Sigmoid colon (tissue), 7 donors: ENCODE measurements around the gene BACH1. TPM values are rescaled to one million over a fixed set of nuclear protein-coding genes. Genes with fewer than 3 reads are reported as not detected.

ENCODE experiments used
- DNase-seq: peaks from one replicate; pipeline ENCODE4 v3.0.0-alpha.2; 2019
- H3K27ac ChIP-seq, 4 donors: fragments of 200-600 bp; sonication (generic); one replicate each; pipeline ENCODE4 v1.5.1; 2016 to 2019; ENCODE audit warnings: mild to moderate bottlenecking in 1 of 4
- H3K27me3 ChIP-seq, 3 donors: fragments of 200-600 bp; sonication (generic); one replicate each; pipeline ENCODE4 v1.5.1; 2019; ENCODE audit warnings: mild to moderate bottlenecking in 1 of 3
- H3K36me3 ChIP-seq, 4 donors: fragments of 200-600 bp; sonication (generic); one replicate each; pipeline ENCODE4 v1.5.1; 2016 to 2019
- H3K4me1 ChIP-seq, 4 donors: fragments of 200-600 bp; sonication (generic); one replicate each; pipeline ENCODE4 v1.5.1; 2017 to 2019
- H3K4me3 ChIP-seq, 4 donors: fragments of 200-600 bp; sonication (generic); one replicate each; pipeline ENCODE4 v1.5.1; 2017 to 2019; ENCODE audit warnings: mild to moderate bottlenecking in 2 of 4, moderate library complexity in 1 of 4
- H3K9me3 ChIP-seq, 4 donors: fragments of 200-600 bp in 3 of 4; sonication (generic) in 3 of 4; one replicate each; pipeline versions ENCODE4 v1.5.1 to v1.6.1; 2013 to 2019
- CTCF ChIP-seq, 4 experiments: fragments of 450-650 bp in 3 of 4; fragments of 200-600 bp in 1 of 4; IDR thresholded peaks; one replicate each; pipeline ENCODE4 v1.5.1; 2016 to 2019; ENCODE audit warnings: antibody characterized with exemption in 4 of 4, mild to moderate bottlenecking in 3 of 4, moderate library complexity in 2 of 4
- EP300 ChIP-seq, 4 donors: sonication (generic); formaldehyde crosslinking; IDR thresholded peaks; one replicate each; pipeline ENCODE4 v1.6.1; 2017; ENCODE audit warnings: antibody characterized with exemption in 4 of 4
- POLR2A ChIP-seq, 2 donors: fragments of 450-650 bp; IDR thresholded peaks; one replicate each; pipeline ENCODE4 v1.6.1; 2016; ENCODE audit warnings: antibody characterized with exemption in 2 of 2, mild to moderate bottlenecking in 2 of 2, moderate library complexity in 2 of 2
- POLR2AphosphoS5 ChIP-seq, 4 donors: sonication (generic); formaldehyde crosslinking; IDR thresholded peaks; one replicate each; pipeline ENCODE4 v1.6.1; 2017; ENCODE audit warnings: antibody characterized with exemption in 4 of 4
- WGBS, 2 donors: extraction: QIAGEN DNeasy Blood & Tissue Kit; methylation state at CpG; one replicate each; pipeline ENCODE4 v1.1.7; 2013; 5-methylcytosine and 5-hydroxymethylcytosine counted together
- intact Hi-C: fragments of 100-400 bp; cut with DNase I; formaldehyde crosslinking; loops from one replicate; pipeline ENCODE4 v1.15.1; 2023
- polyA plus RNA-seq, 3 donors: library from polyadenylated mRNA; stranded (reverse); fragments of 200-250 nt; gene quantifications; one replicate each; pipeline ENCODE4 v1.2.3, GENCODE V29; 2013
- total RNA-seq, 4 donors: library from RNA; depleted of rRNA; stranded (reverse); fragments of >200 nt; gene quantifications; one replicate each; pipeline ENCODE4 v1.1.0, GENCODE V29; 2016
- donor health status: healthy with polysubstance abuse.
- donor health status: Bipolar disorder and iron deficiency.
- donor health status: healthy.

BACH1 gene
- total and polyA plus RNA-seq, 7 donors = 8.4 to 89.6 (median 47.1) TPM

DNA sequence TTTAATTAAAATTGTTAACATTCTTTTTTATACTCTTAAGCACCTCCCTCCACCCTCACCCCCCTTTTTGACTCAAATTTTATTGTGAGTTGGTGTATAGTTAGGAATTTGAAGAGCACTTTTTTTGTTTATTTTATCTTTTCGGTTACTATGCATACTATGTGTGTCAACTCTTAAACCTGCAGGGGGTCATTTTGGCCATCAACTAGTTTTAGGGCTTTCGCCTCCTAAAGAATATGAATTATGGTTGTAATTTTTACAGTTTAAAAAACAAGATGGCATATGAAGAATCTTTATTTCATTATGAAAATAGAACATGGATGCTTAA lies 9.7 kb downstream of the BACH1 start:
- Histone ChIP-seq H3K4me3 (no peak overlapping the region), H3K9me3 (no peaks in the 10 kb centered on the region), H3K27ac (peak overlapping the region in 2 of 4 donors; percentile 94 to 97), H3K27me3 (no peaks in the 10 kb centered on the region), H3K4me1 (peaks cover 0 to 89% (median 67%) of the 10 kb centered on the region in 4 donors), H3K36me3 (no peaks in the 10 kb centered on the region)
- intact Hi-C loops = no loop called here
- TF ChIP-seq EP300 (IDR thresholded peaks at IDR 0.05) (no peak), POLR2AphosphoS5 (IDR thresholded peaks at IDR 0.05) (no peak), CTCF (IDR thresholded peaks at IDR 0.05) (no peak)
- no peak for DNase-seq
- 90 to 92% methylated on average over 2 of the region's 2 CpGs for WGBS, 2 donors

GRCh38 chr21:29309703-29310102 lies 11.0 kb downstream of the BACH1 start:
- H3K4me1 ChIP-seq = peaks cover 0 to 88% (median 68%) of the 10 kb centered on the region in 4 donors

DNA sequence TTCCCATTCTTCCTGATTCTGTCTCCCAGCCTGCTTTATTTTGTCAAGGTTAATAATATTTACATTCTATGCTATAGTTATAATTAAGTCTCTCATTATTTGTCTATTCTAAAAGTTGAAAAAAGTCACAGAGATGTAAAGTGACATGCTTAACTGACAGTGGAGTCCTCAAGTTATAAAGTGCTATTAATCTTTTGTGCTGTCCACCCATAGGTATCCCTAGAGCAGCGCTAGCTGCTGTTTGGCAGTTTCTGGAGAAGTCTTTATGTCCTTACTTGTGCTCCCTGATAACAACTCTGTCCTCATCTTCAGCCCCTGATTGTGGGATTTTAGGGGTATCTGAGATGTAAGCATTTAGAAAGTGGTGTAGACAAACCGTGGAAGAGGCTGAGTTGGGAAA lies 13.1 kb downstream of the BACH1 start:
- Histone ChIP-seq H3K4me1 (peaks cover 0 to 86% (median 70%) of the 10 kb centered on the region in 4 donors), H3K9me3 (no peaks in the 10 kb centered on the region), H3K36me3 (no peaks in the 10 kb centered on the region), H3K27me3 (no peaks in the 10 kb centered on the region), H3K4me3 (no peak overlapping the region), H3K27ac (no peak overlapping the region)
- DNase-seq = no peak
- intact Hi-C loops = no loop called here
- TF ChIP-seq POLR2A (IDR thresholded peaks at IDR 0.05) = no peak
- TF ChIP-seq POLR2AphosphoS5 (IDR thresholded peaks at IDR 0.05) = no peak
- no peak for TF ChIP-seq EP300 (IDR thresholded peaks at IDR 0.05)
- TF ChIP-seq CTCF (IDR thresholded peaks at IDR 0.05) = no peak
- WGBS, 2 donors = 96 to 98% methylated on average over 2 of the region's 2 CpGs

More at GRCh38 chr21:29309703-29310102, 11.0 kb downstream of the BACH1 start:
- 88 to 92% methylated on average over 2 of the region's 2 CpGs for WGBS, 2 donors
- no peaks in the 10 kb centered on the region for H3K36me3 ChIP-seq
- intact Hi-C loops = no loop called here
- no peaks in the 10 kb centered on the region for H3K9me3 ChIP-seq
- no peak overlapping the region for H3K27ac ChIP-seq
- no peak for DNase-seq
- TF ChIP-seq CTCF (IDR thresholded peaks at IDR 0.05) (no peak), EP300 (IDR thresholded peaks at IDR 0.05) (no peak), POLR2A (IDR thresholded peaks at IDR 0.05) (no peak), POLR2AphosphoS5 (IDR thresholded peaks at IDR 0.05) (no peak)
- no peak overlapping the region for H3K4me3 ChIP-seq
- no peaks in the 10 kb centered on the region for H3K27me3 ChIP-seq

DNA sequence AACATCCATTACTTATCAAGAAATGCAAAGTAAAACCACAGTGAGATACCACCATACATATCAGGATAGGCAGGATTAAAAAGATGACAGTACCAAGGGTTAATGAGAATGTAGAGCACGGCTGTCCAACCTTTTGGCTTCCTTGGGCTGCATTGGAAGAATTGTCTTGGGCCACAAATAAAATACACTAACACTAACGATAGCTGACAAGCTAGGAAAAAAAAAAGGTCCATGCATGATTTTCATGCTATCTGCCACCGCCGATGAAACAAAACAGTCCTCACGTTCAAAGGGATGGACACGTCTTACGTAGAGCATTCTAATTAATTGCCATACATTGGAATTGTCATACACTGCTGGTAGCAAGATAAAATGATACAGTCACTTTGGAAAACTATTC lies 14.3 kb downstream of the BACH1 start:
- Histone ChIP-seq H3K4me1 (peaks cover 0 to 85% (median 70%) of the 10 kb centered on the region in 4 donors), H3K27me3 (no peaks in the 10 kb centered on the region), H3K9me3 (no peaks in the 10 kb centered on the region), H3K36me3 (no peaks in the 10 kb centered on the region), H3K4me3 (no peak overlapping the region), H3K27ac (no peak overlapping the region)
- WGBS, 2 donors = 82 to 96% methylated on average over 7 of the region's 7 CpGs
- TF ChIP-seq CTCF (IDR thresholded peaks at IDR 0.05) = no peak
- intact Hi-C loops = no loop called here
- DNase-seq = no peak

- H3K36me3 ChIP-seq = no peaks in the 10 kb centered on the region
- H3K4me1 ChIP-seq = peaks cover 0 to 85% (median 71%) of the 10 kb centered on the region in 4 donors
- H3K9me3 ChIP-seq = no peaks in the 10 kb centered on the region
- intact Hi-C loops = no loop called here
- no peak overlapping the region for H3K4me3 ChIP-seq
- no peak for DNase-seq
- TF ChIP-seq POLR2AphosphoS5 (IDR thresholded peaks at IDR 0.05) (no peak), EP300 (IDR thresholded peaks at IDR 0.05) (no peak), POLR2A (IDR thresholded peaks at IDR 0.05) (no peak), CTCF (IDR thresholded peaks at IDR 0.05) (no peak)
- WGBS, 2 donors = 89 to 93% methylated on average over 2 of the region's 2 CpGs
- H3K27me3 ChIP-seq = no peaks in the 10 kb centered on the region
- no peak overlapping the region for H3K27ac ChIP-seq
Observed at GRCh38 chr21:29313662-29314408, 15.1 kb downstream of the BACH1 start.
